Muscle layer of duodenum (tissue), 2 donors: ENCODE data around the gene PLPPR3.

Experiments used
- H3K27ac ChIP-seq: one replicate; pipeline ENCODE4 v1.7.0; 2013; ENCODE audit warnings: mild to moderate bottlenecking, low read length
- H3K27me3 ChIP-seq: one replicate; pipeline ENCODE4 v1.7.0; 2013; ENCODE audit warnings: low read depth, mild to moderate bottlenecking, control low read depth, low read length
- H3K36me3 ChIP-seq, 2 donors: one replicate each; pipeline ENCODE4 v1.7.0; 2013; ENCODE audit warnings: low read length in 2 of 2, control low read depth in 1 of 2, mild to moderate bottlenecking in 1 of 2; ENCODE audit not compliant: insufficient read depth in 2 of 2, control insufficient read depth in 1 of 2
- H3K4me1 ChIP-seq, 2 donors: one replicate each; pipeline ENCODE4 v1.7.0; 2013; ENCODE audit warnings: low read length in 2 of 2, mild to moderate bottlenecking in 2 of 2, control low read depth in 1 of 2, moderate library complexity in 1 of 2; ENCODE audit not compliant: insufficient read depth in 2 of 2, control insufficient read depth in 1 of 2
- H3K4me3 ChIP-seq, 2 donors: one replicate each; pipeline ENCODE4 v1.7.0; 2013; ENCODE audit warnings: low read length in 2 of 2, low read depth in 1 of 2, mild to moderate bottlenecking in 1 of 2
- H3K9me3 ChIP-seq, 2 donors: one replicate each; pipeline ENCODE4 v1.7.0; 2013; ENCODE audit warnings: low read length in 2 of 2, control low read depth in 1 of 2, mild to moderate bottlenecking in 1 of 2; ENCODE audit not compliant: control insufficient read depth in 1 of 2
- donor health status: healthy.

Gene PLPPR3

GRCh38 chr19:787536-787935 is 34.2 kb downstream of the PLPPR3 start:
- H3K27me3 ChIP-seq: no peaks in the 10 kb centered on the region
- H3K27ac ChIP-seq: no peak overlapping the region
- H3K9me3 ChIP-seq: no peaks in the 10 kb centered on the region
- no peaks in the 10 kb centered on the region for H3K36me3 ChIP-seq
- H3K4me1 ChIP-seq: peaks cover 0 to 13% of the 10 kb centered on the region in 2 donors
- H3K4me3 ChIP-seq: no peak overlapping the region

GRCh38 chr19:784541-784940 is 37.2 kb downstream of the PLPPR3 start:
- Histone ChIP-seq H3K4me3 (no peak overlapping the region), H3K36me3 (no peaks in the 10 kb centered on the region), H3K4me1 (peaks cover 0 to 10% of the 10 kb centered on the region in 2 donors), H3K9me3 (no peaks in the 10 kb centered on the region), H3K27ac (no peak overlapping the region), H3K27me3 (no peaks in the 10 kb centered on the region)

DNA sequence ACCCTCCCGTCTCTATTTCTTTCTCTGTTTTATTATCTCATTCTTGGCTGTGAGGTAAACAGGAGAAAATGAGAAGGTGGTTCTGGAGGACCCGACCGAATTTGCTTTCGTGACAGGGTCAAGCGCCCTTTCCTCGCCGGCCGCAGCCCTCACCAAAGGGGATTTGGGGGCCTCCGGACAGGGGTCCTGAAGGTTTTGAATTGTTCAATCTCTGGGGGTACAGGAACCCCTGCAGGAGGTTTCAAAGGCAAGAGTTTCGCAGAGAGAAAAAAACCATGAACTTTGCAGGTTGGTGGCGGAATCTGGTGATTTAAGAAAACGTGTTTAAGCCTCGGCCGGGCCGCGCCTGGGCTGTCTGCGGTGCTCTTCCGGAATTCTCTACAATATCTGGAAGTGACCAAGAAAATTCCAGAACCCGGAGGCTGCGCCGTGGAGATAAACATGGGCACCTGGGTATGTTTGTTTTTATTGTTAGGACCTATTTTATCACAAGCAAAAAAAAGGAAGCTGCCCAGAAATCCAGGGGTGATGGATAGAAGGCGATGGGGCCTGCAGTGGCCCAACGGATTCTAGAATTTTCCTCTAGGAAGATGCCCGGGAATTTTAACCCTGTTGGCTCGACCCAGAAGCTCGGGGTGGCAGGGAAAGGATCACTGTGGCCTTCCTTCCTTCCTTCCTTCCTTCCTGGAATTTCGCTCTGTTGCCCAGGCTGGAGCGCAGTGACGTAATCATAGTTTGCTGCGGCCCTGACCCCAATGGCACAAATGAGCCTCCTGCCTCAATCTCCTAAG is 38.7 kb downstream of the PLPPR3 start:
- H3K27ac ChIP-seq: no peak overlapping the region

DNA sequence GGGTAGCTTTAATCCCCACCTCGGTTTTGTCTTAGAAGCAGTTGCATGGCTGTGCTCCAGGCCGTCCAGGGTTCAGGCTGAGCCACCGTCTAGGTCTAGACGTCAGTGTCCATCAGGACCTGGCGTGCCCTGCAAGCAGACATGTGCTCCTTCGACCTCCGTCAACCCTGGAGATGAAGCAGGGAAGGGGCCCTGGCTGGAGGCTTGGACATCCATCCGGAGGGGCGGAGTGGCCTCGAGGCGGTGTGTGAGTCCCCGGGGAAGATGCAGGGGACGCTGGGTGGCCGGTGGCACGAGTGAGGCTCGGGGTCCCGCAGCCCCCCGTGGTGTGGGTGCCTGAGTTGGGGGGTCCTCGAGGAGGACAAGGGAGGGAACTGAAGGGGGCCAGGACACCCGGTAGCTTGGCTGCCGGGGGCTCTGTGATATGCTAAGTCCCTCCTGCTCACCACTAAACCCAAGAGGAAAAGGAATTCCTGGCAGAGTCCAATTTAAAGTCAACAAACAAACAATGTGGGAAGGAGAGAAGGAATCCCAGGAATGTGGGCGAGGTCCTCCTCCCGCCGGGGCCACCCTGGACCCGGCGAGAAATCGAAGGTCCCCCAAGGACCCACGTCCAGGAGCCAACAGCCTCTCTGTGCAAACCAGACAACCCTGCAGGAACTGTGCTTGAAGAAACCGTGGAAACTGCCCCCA is 39.4 kb downstream of the PLPPR3 start:
- Histone ChIP-seq H3K4me3 (no peak overlapping the region), H3K4me1 (no peaks in the 10 kb centered on the region), H3K9me3 (no peaks in the 10 kb centered on the region), H3K27ac (no peak overlapping the region), H3K36me3 (no peaks in the 10 kb centered on the region), H3K27me3 (no peaks in the 10 kb centered on the region)

More for the DNA sequence above, 38.7 kb downstream of the PLPPR3 start:
- H3K27me3 ChIP-seq: no peaks in the 10 kb centered on the region
- no peaks in the 10 kb centered on the region for H3K9me3 ChIP-seq
- H3K4me3 ChIP-seq: no peak overlapping the region
- H3K4me1 ChIP-seq: no peaks in the 10 kb centered on the region
- no peaks in the 10 kb centered on the region for H3K36me3 ChIP-seq

GRCh38 chr19:781800-782184 is 40.0 kb downstream of the PLPPR3 start:
- Histone ChIP-seq H3K36me3 (no peaks in the 10 kb centered on the region), H3K4me3 (no peak overlapping the region), H3K27ac (no peak overlapping the region), H3K9me3 (no peaks in the 10 kb centered on the region), H3K27me3 (no peaks in the 10 kb centered on the region), H3K4me1 (no peaks in the 10 kb centered on the region)

DNA sequence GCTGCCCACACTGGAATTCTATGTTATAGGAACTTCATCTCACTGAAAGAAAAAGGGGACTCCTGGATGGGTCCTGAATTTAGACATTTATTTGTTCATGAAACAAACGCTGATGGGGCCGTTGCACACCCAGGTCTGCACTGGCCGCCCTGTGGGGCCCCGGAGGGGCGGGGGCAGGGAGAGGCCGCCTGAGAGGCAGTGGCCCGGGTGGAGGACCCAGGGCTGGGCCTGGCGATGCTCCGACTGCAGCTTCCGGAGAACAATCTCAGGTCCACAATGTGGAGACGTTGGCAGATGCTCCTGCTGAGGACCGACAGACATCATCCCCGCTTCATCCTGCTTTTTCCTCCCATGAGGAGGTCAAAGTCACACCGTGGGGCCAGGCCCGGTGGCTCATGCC is 40.8 kb downstream of the PLPPR3 start:
- H3K36me3 ChIP-seq: no peaks in the 10 kb centered on the region
- H3K27ac ChIP-seq: no peak overlapping the region
- no peaks in the 10 kb centered on the region for H3K9me3 ChIP-seq
- no peak overlapping the region for H3K4me3 ChIP-seq
- H3K27me3 ChIP-seq: no peaks in the 10 kb centered on the region
- no peaks in the 10 kb centered on the region for H3K4me1 ChIP-seq

DNA sequence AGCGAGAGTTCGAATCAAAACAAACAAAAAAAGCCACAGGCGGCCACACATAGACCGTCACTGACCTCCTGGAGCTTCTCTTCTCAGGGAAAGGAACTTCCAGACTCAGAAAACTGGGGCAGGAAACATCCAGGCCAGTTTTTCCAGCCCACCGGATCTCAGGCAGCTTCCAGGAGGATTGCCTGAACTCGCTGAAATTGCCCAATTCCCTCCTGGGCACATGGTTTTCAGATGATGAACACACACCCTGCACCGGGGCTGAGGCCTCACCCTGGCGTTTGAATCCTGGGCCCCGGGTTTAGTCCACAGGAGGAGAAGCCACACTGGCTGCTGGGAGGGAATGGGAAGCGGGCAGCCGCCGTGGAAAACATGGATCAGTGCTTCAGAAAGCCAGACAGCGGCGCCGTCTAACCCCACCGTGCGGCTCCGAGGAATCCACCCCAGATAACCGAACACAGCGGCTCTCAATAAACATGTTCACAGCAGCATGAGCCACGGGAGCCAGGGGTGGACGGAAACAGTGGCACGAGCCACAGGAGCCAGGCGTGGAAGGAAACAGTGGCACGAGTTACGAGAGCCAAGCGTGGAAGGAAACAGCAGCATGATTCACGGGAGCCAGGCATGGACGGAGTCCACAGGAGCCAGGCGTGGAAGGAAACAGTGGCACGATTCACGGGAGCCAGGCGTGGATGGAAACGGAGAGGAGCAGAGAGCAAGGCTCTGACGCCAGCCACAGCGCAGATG is 42.7 kb downstream of the PLPPR3 start:
- no peak overlapping the region for H3K27ac ChIP-seq
- H3K36me3 ChIP-seq: no peaks in the 10 kb centered on the region
- H3K4me3 ChIP-seq: no peak overlapping the region
- H3K27me3 ChIP-seq: no peaks in the 10 kb centered on the region
- no peaks in the 10 kb centered on the region for H3K4me1 ChIP-seq
- no peaks in the 10 kb centered on the region for H3K9me3 ChIP-seq

GRCh38 chr19:776549-776948 is 45.2 kb downstream of the PLPPR3 start:
- no peaks in the 10 kb centered on the region for H3K27me3 ChIP-seq
- H3K4me3 ChIP-seq: no peak overlapping the region
- H3K4me1 ChIP-seq: no peaks in the 10 kb centered on the region
- H3K27ac ChIP-seq: no peak overlapping the region
- no peaks in the 10 kb centered on the region for H3K36me3 ChIP-seq
- H3K9me3 ChIP-seq: no peaks in the 10 kb centered on the region

DNA sequence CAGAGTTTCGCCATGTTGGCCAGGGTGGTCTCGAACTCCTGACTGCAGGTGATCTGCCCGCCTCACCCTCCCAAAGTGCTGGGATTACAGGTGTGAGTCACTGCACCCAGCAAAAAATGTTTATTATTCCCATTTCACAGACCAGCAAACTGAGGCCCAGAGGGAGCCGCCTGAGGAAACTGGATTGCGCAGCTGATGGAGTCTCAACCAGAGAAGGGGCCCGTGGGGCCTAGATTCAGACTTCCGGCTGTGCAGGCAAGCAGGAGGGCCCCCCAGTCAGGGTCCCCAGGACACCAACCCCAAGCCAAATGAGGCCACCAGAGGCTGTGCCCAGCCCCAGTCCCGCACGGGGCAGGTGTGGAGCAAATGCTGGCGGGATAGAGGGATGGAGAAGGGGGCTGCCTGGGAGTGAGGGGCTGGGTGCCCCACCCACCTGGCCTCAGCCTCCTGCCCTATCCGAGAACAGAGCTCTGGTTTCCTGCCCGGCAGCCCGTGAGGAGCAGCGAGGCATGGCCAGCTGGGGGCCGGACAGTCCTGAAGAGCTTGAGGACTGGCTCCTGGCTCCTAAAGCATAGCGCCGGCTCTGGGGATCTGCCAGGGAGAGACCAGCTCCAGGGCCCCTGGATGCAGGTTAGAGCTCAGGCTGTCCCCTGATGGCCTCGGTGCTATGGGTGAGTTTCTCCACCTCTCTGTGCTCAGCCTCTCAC is 48.9 kb downstream of the PLPPR3 start:
- H3K36me3 ChIP-seq: no peaks in the 10 kb centered on the region
- H3K27ac ChIP-seq: no peak overlapping the region
- H3K27me3 ChIP-seq: no peaks in the 10 kb centered on the region
- no peaks in the 10 kb centered on the region for H3K9me3 ChIP-seq
- H3K4me3 ChIP-seq: no peak overlapping the region
- H3K4me1 ChIP-seq: no peaks in the 10 kb centered on the region

GRCh38 chr19:772063-772462 is 49.7 kb downstream of the PLPPR3 start:
- H3K9me3 ChIP-seq: no peaks in the 10 kb centered on the region
- no peak overlapping the region for H3K4me3 ChIP-seq
- no peaks in the 10 kb centered on the region for H3K27me3 ChIP-seq
- H3K27ac ChIP-seq: no peak overlapping the region
- no peaks in the 10 kb centered on the region for H3K36me3 ChIP-seq
- no peaks in the 10 kb centered on the region for H3K4me1 ChIP-seq

DNA sequence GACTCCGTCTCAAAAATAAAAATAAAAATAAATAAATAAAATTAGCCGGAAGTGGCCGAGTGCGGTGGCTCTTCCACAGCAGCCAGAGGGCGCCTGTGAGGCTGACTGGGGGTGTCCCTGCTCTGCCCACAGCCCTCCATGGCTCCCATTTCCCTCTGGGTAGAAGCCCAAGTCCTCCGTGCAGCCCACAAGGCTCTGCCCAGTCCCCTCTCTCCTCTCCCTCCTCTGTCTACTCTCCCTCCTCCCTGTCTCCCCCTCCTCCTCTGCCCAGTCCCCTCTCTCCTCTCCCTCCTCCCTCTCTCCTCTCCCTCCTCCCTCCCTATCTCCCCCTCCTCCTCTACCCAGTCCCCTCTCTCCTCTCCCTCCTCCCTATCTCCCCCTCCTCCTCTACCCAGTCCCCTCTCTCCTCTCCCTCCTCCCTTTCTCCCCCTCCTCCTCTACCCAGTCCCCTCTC is 50.4 kb downstream of the PLPPR3 start:
- Histone ChIP-seq H3K36me3 (no peaks in the 10 kb centered on the region), H3K4me3 (no peak overlapping the region), H3K27me3 (no peaks in the 10 kb centered on the region), H3K27ac (no peak overlapping the region), H3K4me1 (no peaks in the 10 kb centered on the region), H3K9me3 (no peaks in the 10 kb centered on the region)
